ENCODE measurements around the gene FCER1G.

FCER1G gene

DNA sequence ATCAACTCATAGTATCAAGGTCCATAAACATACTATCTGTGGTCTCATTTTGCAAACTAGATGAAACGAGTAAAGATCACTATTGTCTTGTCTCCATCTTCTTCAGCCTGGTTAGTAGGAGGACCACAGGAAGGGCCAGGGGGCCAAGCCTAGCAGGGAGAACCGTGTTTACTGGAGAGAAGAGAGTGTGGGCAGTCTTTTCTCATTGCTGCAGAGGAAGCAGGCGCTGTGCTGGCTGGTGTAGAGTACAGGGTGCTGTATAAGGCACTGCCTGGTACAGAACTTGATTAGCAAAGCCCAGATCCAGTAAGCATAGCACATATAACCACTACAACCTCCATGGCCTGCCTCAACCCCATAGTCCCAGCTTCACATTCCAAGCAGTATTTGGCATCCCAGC lies 27.8 kb upstream of the FCER1G start:
- in situ Hi-C loops (cut with HindIII; ENCODE audit: low sequenced_read_pairs), result no loop called here

DNA sequence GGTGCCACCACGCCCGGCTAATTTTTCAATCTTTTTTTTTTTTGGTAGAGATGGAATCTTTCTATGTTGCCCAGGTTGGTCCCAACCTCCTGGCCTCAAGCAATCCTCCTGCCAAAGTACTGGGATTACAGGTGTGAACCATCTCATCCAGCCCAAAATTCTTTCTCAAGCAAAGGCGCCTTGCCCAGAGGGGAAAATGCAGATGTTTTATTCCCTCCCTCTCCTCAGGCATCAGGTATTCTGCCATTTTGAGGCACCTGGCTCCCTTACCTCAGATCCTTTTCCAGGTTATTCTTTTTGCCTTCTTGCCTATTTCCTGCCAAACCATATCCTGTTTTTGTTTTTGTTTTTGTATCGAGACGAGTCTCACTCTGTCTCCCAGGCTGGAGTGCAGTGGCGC lies 26.7 kb upstream of the FCER1G start:
- in situ Hi-C loops (cut with HindIII; ENCODE audit: low sequenced_read_pairs), result no loop called here

DNA sequence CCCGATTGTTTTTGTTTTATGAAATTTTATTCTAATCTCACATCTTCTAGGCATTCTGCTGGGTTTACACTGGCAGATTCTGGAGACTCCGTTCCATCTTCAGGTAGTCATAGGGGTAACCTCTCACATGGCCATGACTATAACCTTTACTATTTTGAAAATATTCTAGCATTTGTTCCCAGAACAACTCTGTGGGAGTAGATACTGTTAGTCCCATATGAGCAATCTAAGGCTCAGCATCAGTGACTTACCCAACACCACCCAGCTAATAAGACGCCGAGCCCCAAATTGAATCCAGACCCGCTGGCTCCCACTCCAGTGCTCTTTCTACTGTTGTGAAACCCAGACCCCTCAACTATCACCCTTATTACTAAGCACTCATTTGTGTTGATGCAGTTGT lies 26.1 kb upstream of the FCER1G start:
- in situ Hi-C loops (cut with HindIII; ENCODE audit: low sequenced_read_pairs), result no loop called here

DNA sequence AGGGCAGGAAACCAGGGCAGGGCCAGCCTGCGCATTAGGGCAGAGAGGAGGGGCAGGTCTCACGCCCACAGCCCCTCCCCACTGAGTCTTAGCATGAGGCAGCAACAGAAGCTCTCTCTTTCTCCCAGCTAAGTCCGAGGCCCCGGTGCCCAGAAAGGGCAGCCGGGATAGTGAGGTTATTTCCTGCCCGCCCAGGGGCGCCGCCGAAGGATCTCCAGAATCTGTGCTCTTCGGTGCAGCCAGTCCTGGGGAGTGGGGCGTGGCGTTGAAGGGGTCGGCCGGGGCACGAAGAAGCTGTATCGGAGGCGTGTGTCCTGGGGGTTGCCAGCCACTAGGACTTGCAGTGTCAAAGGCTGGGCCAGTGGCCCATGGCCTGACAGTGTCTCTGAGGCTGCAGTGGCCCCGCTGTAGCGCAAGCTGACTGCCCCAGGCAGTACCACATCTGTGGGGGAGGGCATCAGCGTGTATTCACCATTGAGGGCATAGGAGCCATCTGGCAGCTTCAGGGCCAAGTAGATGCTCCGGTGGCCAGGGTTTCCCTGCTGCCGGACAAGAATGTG lies 24.1 kb upstream of the FCER1G start:
- in situ Hi-C loops (cut with HindIII; ENCODE audit: low sequenced_read_pairs), result no loop called here

DNA sequence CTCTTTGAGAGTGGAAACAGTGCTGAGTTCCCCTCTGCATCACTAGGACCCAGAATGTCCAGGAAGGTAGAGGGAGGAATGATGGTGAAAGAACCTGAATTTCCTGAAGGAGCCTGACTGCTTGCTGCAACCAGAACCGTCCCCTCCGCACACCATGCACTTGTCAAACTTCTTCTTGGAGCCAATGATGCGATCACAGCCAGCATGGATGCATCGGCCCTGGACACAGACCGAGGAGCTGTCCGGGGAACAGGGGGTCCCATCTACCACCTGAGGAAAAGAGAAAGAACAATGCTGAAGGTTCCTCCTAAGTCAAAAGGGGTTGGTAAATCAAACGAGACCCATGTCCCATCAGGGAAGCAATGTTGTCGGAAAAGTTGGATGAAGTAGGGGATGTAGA lies 23.1 kb upstream of the FCER1G start:
- in situ Hi-C loops (cut with HindIII; ENCODE audit: low sequenced_read_pairs), result no loop called here

DNA sequence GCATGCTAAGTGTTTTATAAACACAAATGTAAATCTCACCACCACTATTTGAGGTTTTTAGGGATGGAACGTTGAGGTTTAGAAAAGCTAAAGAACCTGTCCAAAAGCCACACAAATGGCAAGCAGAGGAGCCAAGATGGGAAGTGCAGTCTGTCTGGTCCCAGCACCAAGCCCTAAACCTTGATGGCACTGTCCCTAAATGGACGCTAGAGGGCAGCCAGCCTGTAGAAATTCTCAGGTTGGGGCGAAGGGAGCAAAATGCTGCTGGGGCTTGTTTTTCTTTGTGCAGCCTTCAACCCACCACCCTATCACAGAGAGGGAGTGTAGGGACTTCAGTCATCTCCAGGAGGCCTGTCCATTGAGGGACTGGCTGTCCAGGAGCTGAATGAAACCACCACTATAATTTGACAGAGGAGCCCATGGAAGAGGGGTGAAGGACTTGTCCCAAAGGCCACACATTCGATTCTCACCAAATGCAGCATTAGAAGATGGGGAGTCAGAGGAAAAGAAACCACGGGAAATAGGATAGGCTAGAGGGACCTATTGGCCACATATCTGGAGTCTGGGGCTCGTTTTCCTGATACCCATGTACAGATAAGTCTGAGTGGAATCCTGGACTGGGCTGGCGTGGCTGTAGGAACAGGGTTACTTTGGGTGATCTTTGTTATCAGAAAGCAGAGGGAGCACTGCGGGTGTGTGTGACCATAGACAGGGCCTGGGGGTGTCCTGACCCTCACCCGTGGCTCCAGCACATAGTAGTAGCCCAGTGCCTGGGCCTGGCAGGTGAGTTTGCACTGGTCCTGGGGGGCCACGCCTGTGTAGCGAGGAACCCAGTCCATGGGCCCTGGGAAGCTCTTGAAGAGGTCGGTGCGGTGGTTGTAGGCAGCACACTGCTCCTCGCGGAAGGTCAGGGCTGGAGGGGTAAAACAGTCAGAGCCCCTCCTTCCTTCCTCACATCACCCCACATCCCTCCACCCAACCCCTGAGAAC lies 22.3 kb upstream of the FCER1G start:
- in situ Hi-C loops (cut with HindIII; ENCODE audit: low sequenced_read_pairs), result no loop called here

DNA sequence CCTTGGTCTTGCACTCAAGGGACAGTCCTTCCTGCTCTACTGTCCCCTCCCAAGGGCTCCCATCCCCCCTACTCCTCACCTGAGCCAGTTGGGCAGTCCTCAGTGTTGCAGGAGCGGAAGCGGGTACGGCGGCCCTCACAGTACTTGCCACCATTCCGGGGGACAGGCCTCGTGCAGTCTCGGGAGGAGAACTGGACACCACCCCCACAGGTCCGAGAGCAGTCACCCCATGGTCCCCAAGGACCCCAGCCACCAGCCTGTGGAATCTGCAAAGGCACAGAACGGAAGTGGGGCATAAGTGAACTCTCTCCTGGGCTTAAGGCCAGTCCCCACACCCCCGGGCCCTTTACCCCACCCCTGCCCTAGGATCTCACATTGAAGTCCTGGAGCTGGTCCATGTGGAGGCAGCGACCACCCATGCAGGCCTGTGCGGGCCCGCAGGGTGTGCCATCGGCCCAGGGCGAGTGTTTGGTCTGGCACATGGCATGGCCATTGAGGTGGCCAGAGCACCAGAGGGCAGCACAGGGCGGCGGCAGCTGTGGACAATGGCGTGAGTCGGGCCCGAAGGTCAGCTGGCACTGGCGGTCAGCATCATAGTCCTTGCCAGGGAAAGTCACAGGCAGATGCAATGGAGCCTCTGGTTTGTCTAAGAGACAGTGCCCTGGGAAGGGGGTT lies 21.4 kb upstream of the FCER1G start:
- in situ Hi-C loops (cut with HindIII; ENCODE audit: low sequenced_read_pairs), result no loop called here

DNA sequence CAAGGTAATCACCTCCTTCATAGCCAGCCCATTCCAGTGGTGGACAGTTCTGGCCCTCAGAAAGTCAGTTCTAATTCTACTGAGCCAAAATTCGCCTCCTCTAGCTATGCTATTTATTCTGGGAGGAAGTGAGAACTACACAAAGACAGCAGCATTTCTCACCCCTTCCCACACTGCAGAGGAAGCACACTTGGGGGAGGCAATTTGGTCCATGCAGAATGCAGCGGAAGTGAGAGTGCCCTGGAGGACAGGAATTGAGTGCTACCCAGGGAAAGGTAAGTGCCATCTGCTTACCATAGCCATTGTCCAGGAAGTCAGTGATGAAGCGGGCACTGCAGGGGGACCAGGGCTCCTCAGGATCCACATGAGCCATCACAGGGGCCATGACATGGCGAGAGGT lies 19.9 kb upstream of the FCER1G start:
- in situ Hi-C loops (cut with HindIII; ENCODE audit: low sequenced_read_pairs), result no loop called here

DNA sequence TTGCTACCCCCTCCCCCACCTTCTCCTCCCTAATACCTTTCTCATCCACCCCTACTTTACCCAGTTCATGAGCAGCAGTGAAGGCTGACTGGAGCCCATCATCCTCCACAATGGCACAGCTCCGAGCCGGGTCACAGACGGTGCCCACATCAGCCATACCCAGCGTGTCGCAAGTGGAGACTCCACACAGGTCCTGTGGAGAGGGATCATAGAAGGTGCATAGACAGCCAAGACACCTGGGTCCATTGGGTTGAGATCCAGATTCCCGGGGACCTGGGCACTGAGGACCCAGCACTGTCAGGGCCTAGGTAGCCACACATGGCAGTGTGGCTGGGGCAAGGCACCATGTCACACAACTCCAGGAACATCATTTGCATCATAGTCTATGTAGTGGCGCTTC lies 19.0 kb upstream of the FCER1G start:
- in situ Hi-C loops (cut with HindIII; ENCODE audit: low sequenced_read_pairs), result no loop called here

DNA sequence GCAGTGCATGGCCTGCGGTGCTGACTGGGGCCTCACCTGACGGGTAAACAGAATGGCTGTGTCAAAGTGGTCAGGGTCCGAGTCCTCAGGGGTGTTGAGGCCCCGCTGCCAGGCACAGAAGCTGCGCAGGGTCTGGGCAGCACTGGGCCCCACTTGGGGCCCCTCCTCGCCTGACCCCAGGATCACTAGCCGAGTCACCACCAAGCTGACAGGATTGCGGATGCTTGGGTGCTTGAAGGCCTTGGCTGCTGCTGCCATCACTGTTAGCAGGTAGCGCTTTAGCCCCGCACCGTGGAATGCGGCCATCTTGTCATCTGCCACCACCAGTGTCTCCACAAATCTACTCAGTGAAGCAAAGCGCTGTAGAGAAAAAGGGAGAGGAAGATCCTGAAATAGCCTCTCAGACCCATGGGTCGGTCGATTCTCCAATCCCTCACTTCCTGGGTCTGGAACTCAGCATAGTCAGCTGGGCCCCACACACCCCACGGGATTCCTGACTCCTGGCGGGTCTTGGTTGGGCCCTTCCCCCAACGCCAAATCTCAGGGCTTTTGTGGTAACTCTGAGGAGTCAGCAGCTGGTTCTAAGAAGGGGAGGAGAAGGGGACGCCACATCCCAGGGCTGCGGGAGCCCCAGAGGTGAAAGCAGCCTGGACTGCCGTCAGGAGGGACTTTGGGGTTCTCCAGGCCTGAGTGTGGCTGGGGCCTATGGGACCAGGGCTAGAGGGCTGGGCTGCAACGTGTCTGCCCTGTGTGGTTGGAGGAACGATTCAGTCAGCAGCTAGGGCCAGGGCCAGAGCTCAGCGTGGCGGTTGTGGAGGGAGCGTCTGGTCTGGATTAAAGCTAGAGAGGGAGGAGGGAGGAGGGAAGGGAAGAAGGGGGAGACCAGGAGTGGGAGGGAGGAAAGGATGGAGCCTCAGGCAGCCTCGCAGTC lies 18.3 kb upstream of the FCER1G start:
- in situ Hi-C loops (cut with HindIII; ENCODE audit: low sequenced_read_pairs), result no loop called here

DNA sequence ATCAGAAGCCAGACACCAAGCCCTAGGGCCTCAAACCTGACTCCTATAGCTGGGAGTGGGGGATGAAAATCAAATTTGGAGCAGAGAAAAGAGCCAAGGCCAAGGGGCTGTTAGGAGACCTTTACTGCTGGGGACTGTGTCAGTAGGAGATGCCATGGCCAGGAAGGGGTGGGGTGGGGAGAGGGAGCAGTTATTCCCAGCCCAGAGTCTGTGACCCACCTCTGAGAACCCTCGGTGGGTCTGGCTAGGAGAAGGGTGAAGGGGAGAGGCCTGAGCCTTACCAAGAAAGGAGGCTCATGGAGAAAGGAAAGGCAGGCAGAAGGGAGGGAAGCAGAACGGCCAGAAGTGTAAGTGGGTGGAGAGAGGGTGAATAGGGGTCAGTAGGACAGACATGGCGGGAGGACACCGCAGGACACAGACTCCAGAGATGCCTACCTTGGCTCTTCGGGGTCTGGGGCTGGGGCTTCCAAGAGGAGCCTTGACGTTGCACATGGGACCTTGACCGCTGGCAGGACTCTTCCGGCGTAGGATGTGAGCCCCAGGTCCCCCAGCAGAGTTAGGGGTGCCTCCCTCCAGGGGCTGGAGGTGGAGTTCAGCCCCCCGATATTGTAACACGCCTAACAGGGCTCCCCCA lies 17.4 kb upstream of the FCER1G start:
- in situ Hi-C loops (cut with HindIII; ENCODE audit: low sequenced_read_pairs), result no loop called here

DNA sequence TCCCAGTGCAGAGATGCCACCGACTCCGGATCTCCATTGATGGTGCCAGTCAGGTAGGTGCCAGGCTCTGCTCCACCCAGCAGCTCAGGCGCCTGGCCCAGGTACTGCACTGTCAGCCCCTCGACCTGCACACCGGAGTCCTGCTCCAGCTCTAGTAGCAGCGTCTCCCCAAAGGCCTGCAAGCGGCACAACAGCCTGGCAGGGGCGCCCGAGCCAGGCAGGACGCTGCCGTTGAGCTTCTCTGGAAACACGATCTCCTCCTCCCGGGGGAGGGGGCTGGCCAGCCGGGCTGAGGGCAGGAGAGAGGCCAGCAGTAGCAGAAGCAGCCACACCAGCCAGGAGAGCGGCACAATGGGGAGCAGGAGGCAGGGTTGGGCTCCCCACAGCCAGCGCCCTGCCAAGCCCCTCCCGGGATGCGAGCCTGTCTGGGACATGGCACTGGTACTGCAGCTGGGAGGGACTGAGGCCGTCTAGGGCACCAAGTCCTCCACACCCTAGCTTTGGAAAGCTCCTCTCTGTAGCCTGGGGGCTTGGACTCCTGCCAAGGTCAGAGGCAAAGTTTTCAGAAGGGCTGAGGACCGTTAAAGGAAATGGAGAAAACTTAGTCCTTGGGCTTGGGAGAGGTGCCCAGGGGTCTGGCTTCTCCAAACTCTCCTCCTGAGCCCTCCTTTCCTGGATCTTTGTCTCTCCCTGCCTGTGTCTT lies 16.8 kb upstream of the FCER1G start:
- in situ Hi-C loops (cut with HindIII; ENCODE audit: low sequenced_read_pairs), result no loop called here

DNA sequence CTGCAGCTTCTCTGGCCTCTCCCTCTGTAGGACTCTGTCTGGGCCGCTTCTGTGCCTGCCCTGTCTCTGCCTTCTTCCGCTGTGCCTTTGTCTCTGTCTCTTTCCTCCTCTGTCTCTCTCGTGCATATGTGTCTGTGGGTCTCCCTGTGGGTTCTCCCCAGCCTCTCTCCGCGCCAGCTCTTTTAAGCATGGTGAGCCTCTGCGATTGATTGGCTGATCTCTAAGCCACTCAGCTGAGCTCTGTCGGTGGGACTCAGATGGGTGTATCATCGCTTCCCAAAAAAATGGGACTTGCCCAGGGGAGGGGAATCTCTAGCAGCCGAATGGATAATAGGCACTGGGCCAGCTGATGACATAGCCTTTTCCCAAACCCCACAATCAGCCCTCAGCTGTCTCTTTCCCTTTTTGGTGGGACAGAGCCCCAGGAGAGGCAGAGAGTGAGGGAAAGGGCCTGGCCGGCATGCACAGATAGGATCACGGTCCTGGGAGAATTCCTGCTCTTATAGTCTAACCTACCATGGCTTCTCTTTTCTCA lies 16.1 kb upstream of the FCER1G start, which contains the start of gene ADAMTS4:
Gene ADAMTS4 (minus strand): TSS at position 158 of the 535 bp plus-strand sequence. CDS start 427 bp downstream, outside the sequence.
- in situ Hi-C loops (cut with HindIII; ENCODE audit: low sequenced_read_pairs), result no loop called here

DNA sequence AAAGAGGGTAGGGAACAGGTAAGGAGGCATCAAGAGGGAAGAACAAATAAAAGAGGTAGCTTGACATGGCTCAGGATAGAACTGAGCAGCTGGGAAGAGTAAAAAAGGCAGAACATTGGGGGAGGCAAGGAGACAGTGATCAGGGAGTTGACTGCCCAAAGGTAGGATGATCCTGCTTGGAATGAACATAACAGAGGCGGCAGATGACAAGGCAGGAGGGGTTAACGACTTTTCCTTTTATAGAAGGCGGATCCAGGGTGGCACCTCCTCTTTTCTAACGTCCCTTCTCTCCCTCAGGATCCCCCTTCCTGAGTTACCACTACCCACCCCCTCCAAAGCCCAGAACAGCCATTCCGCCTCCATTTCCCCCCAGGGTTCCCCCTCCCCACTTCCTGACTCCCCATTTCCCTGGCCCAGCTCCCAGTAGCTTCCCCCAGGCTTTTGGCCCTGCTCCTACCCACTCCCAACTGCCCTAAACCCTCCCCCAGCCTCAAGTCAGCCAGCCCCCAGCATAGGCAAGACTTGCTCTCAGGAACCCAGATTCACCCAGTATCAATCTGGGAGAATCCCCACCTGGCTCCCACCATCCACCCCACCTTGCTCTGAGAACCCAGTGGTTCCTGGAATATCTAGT lies 15.5 kb upstream of the FCER1G start:
- in situ Hi-C loops (cut with HindIII; ENCODE audit: low sequenced_read_pairs), result no loop called here

DNA sequence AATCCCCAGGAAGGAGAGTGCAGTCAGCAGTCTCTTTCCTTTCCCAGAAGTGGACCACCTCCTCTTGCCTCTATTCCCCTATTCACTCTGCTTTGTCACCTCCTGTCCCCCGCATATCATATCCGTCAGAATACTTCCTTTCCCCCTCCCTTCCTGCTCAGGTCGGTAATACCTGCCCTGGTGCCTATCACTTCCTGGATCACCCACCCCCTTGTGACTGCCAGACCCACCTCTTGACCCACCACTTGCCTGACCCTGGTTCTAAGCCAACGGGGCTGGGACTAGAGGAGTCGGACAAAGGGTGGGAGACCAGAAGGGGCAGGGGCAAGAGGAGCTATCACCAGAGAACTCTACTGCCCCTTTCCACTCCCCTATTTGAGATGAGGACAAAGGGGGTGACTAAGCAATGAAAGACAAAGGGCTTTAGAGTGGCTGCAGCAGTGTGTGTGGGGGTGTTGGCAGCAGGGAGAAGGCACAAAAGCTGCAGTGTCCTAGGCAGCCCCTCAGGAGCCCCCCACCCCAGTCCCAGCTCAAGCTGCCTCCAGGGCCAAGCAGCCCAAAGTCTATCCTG lies 14.6 kb upstream of the FCER1G start:
- in situ Hi-C loops (cut with HindIII; ENCODE audit: low sequenced_read_pairs), result no loop called here

DNA sequence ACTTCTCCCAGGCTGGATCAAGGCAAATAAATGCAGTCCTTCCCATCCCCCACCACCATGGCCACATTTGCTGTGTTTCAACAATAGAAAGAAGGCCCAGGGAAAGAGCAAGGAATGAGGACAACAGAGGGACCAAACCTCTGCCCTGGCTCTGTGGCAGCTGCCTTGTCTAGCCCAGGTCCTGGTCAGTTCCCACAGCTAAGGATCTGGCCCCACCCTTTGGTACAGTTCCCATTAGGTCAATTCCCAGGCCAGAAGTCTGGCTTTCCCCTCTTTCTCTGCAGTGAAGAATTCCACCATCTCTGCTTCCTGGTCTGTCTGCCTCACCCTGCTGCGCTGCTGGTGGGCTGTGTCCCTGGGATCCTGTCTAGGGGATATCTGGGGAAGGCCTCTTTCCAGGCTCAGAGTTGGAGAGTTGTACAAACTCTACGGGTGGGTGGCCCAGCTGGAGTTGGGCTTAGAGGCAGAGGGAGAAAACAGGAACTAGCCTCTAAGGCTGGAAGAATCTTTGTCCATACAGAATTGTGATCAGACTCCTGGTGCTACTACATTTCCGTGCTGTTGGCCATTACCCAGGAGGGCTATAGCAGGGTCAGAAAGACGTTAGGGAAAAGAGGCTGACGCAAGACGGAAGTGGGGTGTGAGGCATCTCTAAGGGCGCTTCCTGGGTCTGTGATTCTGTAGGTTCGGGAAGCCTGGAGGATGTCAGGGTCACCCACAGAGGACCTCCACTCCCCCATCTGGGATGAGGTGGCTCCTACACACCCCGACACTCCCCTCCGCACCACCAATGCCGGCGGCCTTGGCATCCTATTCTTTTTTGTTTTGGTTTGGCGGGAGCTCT lies 13.9 kb upstream of the FCER1G start:
- in situ Hi-C loops (cut with HindIII; ENCODE audit: low sequenced_read_pairs), result no loop called here

DNA sequence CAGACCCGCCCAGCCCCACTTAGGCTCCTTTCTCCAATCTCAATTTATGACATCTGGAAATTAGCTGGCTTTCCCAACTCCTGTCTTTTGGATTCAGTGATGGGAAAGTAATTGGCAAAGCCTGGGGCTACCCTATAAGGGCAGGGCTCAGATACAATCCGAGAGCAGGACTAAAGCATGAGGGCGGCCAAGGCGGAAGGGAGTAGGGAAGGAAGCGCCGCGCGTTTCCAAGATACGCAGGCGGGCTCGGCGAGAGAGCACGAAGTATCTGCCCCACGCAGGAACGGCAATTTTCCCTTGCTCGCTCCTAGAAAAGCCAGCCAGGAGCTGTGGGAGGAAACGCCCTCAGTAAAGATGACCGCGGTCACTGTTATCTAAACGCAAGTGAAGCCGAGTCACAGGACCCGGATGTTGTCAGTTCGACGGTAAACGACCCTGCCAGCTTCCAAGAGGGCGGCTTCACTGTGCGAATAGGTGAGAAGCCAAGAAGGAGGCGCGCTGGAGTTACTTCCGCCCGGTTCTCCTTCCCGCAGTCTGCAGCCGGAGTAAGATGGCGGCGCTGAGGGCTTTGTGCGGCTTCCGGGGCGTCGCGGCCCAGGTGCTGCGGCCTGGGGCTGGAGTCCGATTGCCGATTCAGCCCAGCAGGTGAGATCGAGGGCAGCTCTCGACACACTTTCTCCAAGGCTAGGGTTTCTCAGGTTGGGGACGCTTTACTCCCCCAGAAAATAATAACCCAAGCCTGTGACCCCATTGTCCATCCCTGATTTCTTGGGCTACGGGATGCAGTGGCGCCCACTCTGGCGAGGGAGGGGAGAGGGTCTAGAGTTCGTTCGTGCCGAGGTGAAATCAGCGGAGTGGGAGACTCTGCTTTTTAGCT lies 13.0 kb upstream of the FCER1G start, which contains the start of gene NDUFS2:
Gene NDUFS2 (plus strand): TSS at position 532 of the 877 bp plus-strand sequence. CDS start 19 bp downstream, at position 551.
- in situ Hi-C loops (cut with HindIII; ENCODE audit: low sequenced_read_pairs), result no loop called here
